Stimulated activated naive CD8-positive, alpha-beta T cell treated with anti-CD3 and anti-CD28 coated beads, Interleukin-15, amount 100 ng/mL, for 72 hours (primary cell): Measurements from ENCODE around the gene ZNF366.

Source experiments
- ATAC-seq: fragments of 150-1000 bp; cut with Tn5 transposase; 2 replicates; pipeline ENCODE4 v1.10.0; 2021; ENCODE audit warnings: mild to moderate bottlenecking, moderate library complexity
- DNase-seq, 2 donors: peaks; one replicate each; pipeline ENCODE4 v3.0.0; 2021 to 2022
- H3K27ac Mint-ChIP-seq, 2 donors: one replicate each; pipeline ENCODE4 v1.8.0; 2022; ENCODE audit warnings: mild to moderate bottlenecking in 2 of 2, mixed read lengths in 2 of 2, moderate library complexity in 2 of 2
- H3K27me3 Mint-ChIP-seq: one replicate; pipeline ENCODE4 v1.8.0; 2022; ENCODE audit warnings: mixed read lengths
- H3K4me1 Mint-ChIP-seq: one replicate; pipeline ENCODE4 v1.8.0; 2022; ENCODE audit warnings: mild to moderate bottlenecking, mixed read lengths
- H3K4me3 Mint-ChIP-seq, 2 donors: one replicate each; pipeline ENCODE4 v1.8.0; 2022; ENCODE audit warnings: mild to moderate bottlenecking in 2 of 2, mixed read lengths in 2 of 2, moderate library complexity in 1 of 2
- H3K9me3 Mint-ChIP-seq, 2 donors: one replicate each; pipeline ENCODE4 v1.8.0; 2022; ENCODE audit warnings: mixed read lengths in 2 of 2

ZNF366 gene

GRCh38 chr5:72402959-72403628 lies 104.1 kb downstream of the ZNF366 start:
- Mint-ChIP-seq H3K4me3 (no peak overlapping the region), H3K27me3 (peaks cover 17% of the 10 kb centered on the region), H3K9me3 (peaks cover 28% of the 10 kb centered on the region in 2 donors), H3K27ac (no peak overlapping the region), H3K4me1 (no peaks in the 10 kb centered on the region)
- ATAC-seq, result no peak
- no peak for DNase-seq

GRCh38 chr5:72402381-72402890 lies 104.8 kb downstream of the ZNF366 start:
- H3K4me3 Mint-ChIP-seq, result no peak overlapping the region
- H3K4me1 Mint-ChIP-seq, result no peaks in the 10 kb centered on the region
- ATAC-seq (no peak), DNase-seq (no peak)
- peaks cover 28% of the 10 kb centered on the region in 2 donors for H3K9me3 Mint-ChIP-seq
- peaks cover 22% of the 10 kb centered on the region for H3K27me3 Mint-ChIP-seq
- H3K27ac Mint-ChIP-seq, result no peak overlapping the region

GRCh38 chr5:72400950-72401349 lies 106.3 kb downstream of the ZNF366 start:
- Mint-ChIP-seq H3K4me3 (no peak overlapping the region), H3K9me3 (peaks cover 28% of the 10 kb centered on the region in 2 donors), H3K27me3 (peaks cover 22% of the 10 kb centered on the region), H3K27ac (no peak overlapping the region), H3K4me1 (no peaks in the 10 kb centered on the region)
- DNase-seq (no peak), ATAC-seq (no peak)

- no peak for DNase-seq
- peaks cover 33% of the 10 kb centered on the region for H3K27me3 Mint-ChIP-seq
- no peak overlapping the region for H3K27ac Mint-ChIP-seq
- H3K4me1 Mint-ChIP-seq, result no peaks in the 10 kb centered on the region
- ATAC-seq, result no peak
- H3K9me3 Mint-ChIP-seq, result peaks cover 17 to 21% of the 10 kb centered on the region in 2 donors
- H3K4me3 Mint-ChIP-seq, result no peak overlapping the region
Observed at GRCh38 chr5:72397836-72398235, 109.4 kb downstream of the ZNF366 start.

- no peak overlapping the region for H3K4me3 Mint-ChIP-seq
- no peak for ATAC-seq
- H3K27ac Mint-ChIP-seq, result no peak overlapping the region
- H3K9me3 Mint-ChIP-seq, result peaks cover under 1 to 8% of the 10 kb centered on the region in 2 donors
- DNase-seq, result no peak
- peaks cover 25% of the 10 kb centered on the region for H3K27me3 Mint-ChIP-seq
- H3K4me1 Mint-ChIP-seq, result no peaks in the 10 kb centered on the region
Observed at GRCh38 chr5:72394688-72395087, 112.5 kb downstream of the ZNF366 start.

GRCh38 chr5:72393052-72393451 lies 114.2 kb downstream of the ZNF366 start:
- no peaks in the 10 kb centered on the region for H3K4me1 Mint-ChIP-seq
- peaks cover 23% of the 10 kb centered on the region for H3K27me3 Mint-ChIP-seq
- H3K27ac Mint-ChIP-seq, result no peak overlapping the region
- H3K4me3 Mint-ChIP-seq, result no peak overlapping the region
- ATAC-seq, result no peak
- no peaks in the 10 kb centered on the region for H3K9me3 Mint-ChIP-seq
- no peak for DNase-seq
